Hypothalamus (tissue), 51 donors: ENCODE data around the gene DSCAML1.
"Not testable (repeated sequence)": the region's sequence is repeated elsewhere in the genome, so short reads cannot be mapped to it uniquely, and the experiment has no call there.

Source experiments
- DNase-seq, 51 donors: peaks; one replicate each; lab custom pipeline; 2025; lab: John Stamatoyannopoulos, UW

DSCAML1 gene

GRCh38 chr11:117767071-117767470 is 29.9 kb downstream of the DSCAML1 start:
- no peak for DNase-seq

GRCh38 chr11:117766576-117766975 is 30.4 kb downstream of the DSCAML1 start:
- DNase-seq = no peak

DNA sequence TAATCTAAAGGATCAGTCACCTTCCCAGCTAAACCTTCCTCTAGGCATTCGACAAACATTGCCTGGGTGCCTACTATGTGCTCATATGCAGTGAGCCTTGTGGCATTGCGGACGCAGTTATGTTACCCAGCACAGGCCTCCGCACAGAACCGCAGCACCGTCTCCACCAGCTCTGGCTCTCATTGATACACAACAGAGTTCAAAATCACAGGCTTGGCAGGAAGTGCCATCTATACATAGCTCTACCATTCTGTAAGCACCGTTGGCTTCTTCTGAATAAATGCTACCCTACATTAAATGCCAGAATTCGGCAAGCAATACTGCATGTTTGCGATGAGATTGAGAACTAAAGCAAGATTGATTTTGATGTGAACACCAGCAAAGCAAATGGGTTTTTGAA is 31.0 kb downstream of the DSCAML1 start:
- DNase-seq = no peak

GRCh38 chr11:117765068-117765467 is 31.9 kb downstream of the DSCAML1 start:
- DNase-seq = no peak

DNA sequence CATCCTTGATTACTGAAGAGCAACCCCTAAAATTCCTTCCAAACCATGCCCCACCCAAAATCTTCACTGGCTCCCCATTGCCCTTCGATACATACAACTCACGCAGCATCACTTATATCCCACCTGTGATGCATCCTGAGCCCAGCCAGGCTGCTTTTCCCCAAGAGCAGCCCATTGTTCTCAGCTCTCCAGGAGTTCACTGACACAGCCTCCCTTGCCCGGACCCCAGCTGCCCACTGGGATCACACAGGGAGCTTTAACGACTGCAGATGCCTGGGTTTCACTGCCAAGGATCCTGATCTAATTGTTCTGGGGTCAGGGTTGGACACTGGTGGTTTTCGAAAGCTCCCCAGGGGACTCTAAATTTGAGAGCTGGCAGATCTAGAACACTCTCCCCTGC is 33.6 kb downstream of the DSCAML1 start:
- not testable (repeated sequence) for DNase-seq

- no peak for DNase-seq
Measured at GRCh38 chr11:117761993-117762392, 35.0 kb downstream of the DSCAML1 start.

DNA sequence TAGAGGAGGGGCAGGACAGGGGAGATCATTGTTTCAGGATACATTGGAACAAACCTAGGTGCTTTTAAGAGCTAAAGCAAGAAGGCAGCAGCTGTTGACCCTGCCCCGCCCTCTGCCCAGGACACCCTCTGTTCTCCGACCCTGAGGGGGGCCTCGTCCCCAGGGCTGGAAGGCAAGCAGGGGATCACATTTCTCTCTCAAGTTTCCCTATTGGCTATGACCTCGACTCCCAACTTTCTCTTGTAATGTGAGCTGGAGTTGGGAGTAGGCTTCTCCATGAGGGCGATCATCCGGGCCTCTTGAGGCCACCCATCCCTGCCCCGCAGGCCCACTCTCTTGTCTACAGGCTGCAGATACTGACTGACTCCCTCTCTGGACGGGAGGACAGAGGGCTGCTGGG is 37.7 kb downstream of the DSCAML1 start:
- DNase-seq = no peak

DNA sequence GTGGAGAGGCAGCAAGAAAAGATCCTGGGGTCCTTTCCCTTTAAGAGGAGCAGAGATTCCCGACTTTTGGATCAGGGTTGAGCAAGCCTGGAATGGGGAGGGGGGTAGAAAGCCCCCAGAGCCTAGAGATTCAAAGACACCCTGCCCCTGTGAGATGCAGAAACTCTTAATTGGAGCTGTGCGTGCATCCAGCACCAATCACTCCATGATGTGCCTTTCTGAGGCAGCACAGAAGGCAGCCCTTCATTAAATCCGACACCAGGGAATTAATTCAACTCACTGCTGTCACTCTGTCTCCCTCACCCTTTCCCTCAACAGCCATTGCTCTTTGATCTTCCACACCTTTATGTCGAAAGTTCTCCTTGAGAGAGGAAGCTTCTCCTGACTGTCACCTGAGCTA is 43.0 kb downstream of the DSCAML1 start:
- no peak for DNase-seq

DNA sequence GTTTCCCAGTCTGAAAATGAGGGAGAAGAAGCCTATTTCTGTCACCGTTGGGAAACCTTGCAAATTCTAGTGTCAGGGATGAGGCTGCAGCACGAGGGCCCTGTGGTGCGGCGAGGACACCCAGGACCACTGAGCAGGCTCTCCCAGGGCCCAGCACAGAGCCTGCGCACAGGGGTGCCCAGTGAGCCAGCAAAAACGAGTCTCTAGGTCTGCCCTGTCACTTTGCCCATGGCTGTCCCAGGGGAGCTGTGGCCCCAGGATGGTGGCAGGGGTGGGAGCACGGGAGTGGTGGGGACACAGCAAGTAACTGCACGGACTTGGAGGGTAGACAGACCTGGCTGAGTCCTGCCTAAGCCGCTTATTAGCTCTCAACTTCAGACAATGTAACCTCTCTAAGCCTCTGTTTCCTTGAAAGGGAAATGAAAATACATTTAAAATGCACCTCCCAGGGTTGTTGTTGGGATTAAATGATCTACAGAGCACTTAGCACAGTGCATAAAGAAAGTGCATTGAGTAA is 44.2 kb downstream of the DSCAML1 start:
- DNase-seq = no peak

DNA sequence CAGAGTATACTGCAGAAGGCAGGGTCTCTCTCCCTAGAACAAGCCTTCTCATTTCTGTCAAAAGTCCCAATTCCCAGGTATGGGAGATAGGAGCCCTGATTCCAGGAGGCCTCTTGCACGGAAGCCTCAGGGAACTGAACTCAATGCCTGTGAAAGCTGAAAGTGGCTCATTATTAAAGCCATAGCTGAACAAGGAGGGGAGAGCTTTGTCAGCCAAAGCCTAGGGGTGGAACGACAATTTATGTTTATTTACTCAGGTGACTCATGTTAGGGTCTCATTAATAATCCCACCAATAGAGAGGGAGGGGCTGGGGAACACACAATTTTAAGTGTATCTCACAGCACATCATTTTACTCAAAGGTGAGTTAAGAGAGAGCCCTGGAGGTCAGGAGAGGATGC is 44.9 kb downstream of the DSCAML1 start:
- DNase-seq = no peak

DNA sequence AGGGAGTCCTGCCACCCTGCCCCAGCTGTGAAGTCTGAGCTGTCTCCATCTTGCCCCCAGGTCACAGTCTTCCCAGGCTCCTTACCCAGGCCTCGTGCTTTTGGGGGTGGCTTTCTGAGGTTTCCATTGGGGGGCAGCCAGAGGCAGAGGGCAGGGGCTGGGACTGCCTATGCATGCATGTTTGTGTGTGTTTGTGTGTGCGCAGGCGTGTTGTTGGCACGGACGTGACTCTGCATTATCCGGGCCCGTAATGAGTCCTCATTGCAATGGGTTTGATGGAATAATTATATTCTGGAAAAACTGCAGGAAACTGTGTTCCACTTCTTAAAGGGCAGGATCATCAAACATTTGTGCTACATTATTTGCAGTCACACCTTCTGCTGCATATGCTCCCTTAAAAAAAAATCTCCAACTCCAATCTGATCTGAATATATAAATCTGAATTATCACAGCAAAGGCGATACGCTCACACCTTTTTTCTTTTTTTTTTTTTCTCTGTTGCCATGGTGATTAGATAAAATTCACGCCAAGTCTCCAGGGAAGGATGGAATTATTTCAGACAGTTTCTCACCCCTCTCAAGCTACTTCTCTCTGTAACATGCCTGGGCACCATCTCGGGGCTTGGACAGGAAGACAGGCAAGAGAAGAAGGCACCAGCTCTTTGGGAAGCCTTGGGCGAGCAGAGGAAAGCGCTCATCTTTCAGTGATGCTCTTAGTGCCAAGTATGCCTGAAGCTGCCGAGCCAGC is 45.9 kb downstream of the DSCAML1 start:
- DNase-seq = peak in 2 of 51 donors; percentile 29 to 51

- no peak for DNase-seq
Measured at GRCh38 chr11:117750357-117750756, 46.7 kb downstream of the DSCAML1 start.

GRCh38 chr11:117749541-117749910 is 47.5 kb downstream of the DSCAML1 start:
- DNase-seq = no peak

DNA sequence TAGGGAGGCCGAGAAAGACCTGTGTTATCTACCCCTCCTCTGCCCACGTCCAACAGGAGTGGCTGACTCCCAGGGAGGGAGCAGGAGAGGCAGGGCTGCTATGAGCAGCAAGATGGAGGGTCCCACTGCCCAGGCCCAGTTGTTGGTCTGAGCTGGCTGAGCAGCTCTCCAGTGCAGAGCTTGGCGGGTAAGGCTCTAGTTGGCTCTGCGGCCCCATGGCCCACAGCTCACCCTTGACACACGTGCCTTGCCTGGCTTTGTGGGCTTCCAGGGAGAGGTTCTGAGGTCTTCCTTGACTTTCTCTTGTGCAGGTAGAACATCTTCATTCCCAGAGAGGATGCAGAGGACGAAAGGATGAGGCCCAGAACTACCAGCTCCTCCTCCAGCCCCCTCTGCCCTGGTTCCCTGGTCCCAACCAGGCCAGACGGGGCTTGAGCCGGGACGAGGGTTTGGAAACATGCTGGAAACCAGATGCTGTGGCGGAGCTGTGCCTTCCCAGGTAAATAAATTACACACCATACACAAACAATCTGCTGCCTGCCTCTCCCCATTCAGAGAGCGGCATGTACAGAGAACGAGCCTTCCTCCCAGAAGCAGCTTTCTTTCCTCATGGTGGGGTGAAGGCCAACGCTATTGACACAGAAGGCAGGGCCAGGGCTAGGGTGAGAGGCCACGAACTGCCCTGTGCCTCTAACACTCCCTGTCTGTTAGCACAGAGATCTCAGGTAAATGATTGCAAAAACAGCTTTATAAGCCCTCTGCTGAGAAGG is 48.1 kb downstream of the DSCAML1 start:
- DNase-seq = no peak

- no peak for DNase-seq
Measured at GRCh38 chr11:117747892-117748291, 49.1 kb downstream of the DSCAML1 start.

DNA sequence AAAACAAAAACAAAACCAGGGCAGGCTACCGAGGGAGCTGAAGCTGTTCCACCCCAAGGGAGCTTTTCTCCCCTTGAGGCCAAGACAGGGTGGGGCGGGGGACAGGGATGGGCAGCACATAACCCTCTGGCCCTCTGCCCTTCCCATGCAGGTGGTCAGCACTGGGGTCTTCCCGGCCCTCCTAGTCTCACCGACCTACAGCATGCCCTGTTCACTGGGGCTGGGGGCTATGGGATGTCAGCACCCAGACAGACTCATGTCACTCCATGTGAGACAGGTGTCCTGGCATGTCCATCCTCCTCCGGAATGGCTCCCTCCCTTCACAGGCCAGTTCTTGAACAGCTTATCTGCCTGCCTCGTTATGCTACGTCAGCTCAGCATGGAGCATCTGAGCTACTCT is 51.7 kb downstream of the DSCAML1 start:
- DNase-seq = no peak

- DNase-seq = no peak
Measured at GRCh38 chr11:117744471-117745150, 52.4 kb downstream of the DSCAML1 start.

DNA sequence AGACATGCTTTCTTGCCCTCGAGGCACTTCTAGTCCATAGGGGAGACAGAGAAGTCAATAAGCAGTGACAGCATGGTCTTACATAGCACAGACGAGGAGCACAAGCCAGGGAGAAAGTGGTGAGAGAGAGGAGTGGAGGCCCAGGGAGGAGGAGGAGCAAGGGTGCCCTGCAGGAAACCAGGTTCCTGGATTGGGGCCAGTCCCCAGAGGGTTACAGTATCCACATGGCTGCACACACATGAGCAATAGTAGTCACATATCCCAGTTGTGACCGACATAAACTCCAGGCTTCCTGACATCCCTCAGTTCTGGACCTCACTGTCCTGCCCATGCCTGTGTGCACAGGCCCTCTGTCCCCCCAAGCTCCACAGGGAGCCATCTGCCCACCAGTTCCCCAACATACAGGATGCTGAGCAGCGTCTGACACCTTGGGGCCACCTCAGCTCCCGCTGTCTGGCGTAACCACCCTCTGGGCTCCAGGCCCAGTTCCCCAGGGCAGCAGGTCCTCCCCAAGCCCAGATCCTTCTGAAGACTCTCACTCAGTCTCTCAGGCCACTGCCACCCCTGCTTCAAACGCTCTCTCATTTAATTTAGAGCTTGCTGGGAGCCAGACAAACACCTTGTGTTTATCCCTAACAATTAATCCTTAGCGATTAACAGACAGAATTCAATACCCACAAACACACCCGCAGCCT is 53.7 kb downstream of the DSCAML1 start:
- DNase-seq = no peak

DNA sequence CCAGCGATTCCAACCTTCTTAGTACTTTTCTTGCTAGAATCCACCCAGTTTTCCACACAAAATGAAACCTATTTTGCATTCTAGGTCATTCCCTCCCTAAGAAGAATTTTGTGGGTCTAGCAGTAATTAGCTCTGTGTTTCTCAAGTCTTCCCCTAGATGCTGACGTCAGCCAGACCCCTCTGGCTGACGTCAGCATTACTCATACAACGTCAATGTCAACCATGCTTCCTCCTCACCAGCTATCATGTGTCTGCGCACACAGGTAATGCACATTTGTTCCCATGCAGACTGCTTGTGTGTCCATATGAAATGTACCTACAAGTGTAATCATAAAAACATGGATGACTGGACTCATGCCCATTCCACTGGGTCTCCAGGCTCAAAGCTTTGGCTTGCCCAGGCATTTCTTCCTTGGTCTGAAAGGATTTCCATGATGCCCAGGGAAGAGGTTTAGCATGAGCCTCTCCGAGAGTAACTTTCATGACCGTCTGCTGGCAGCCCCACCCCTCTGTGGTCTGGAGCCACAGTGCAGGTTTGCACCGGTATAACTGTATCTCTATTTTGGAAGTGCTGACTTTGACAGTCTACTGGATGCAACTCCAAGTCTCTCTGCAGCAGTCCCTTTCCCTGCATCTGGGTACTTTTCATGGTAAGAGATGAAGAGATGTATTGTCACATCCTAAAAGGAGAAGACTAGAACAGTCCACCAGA is 58.6 kb downstream of the DSCAML1 start:
- no peak for DNase-seq

GRCh38 chr11:117735350-117735977 is 61.6 kb downstream of the DSCAML1 start:
- DNase-seq = peak in 10 of 51 donors; percentile 19 to 77 (median 35)
